GM19193 (cell line): ENCODE results near the gene DNAJC28.

Source experiments
- POLR2A ChIP-seq: IDR thresholded peaks from 4 replicates; pipeline ENCODE4 v1.6.1; 2011; ENCODE audit not compliant: insufficient read depth, insufficient read length; ENCODE audit errors: extremely low read depth

Gene DNAJC28

GRCh38 chr21:33461538-33462250 lies 29.8 kb downstream of the DNAJC28 start:
- TF ChIP-seq POLR2A: no peak

- no peak for TF ChIP-seq POLR2A
These were observed 32.7 kb downstream of the DNAJC28 start for GRCh38 chr21:33458861-33459260.

DNA sequence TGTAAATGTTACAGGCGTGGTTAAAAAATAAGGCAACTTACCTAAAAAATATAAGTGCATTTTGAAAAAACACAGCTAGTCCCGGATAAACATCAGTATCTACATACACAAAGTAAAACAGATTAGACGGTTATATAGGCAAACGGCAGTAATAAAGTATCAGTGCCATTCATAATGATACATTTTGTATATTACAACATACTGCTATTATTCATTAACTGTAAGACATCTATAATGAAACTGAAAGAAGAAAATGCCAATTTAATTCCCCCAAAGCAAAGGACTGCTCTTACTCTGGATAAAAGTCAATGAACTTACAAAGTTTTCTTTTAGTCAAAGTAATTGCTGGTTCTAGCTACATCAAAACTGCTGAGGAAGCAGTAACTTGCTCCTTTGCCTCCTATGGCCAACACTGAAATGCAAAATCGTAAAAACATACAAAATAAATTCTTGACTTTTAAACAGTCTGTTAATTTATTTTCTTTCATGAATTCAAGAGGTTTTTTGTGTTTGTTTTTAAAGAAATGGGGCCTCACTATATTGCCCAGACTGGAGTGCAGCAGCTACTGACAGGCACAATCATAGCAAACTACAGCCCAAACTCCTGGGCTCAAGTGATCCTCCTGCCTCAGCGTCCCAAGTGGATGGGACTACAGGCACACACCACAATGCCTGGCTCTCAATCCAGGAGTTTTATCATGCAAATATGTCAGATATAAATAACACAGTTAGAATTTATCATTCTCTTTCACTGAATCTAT lies 35.6 kb downstream of the DNAJC28 start:
- no peak for TF ChIP-seq POLR2A

DNA sequence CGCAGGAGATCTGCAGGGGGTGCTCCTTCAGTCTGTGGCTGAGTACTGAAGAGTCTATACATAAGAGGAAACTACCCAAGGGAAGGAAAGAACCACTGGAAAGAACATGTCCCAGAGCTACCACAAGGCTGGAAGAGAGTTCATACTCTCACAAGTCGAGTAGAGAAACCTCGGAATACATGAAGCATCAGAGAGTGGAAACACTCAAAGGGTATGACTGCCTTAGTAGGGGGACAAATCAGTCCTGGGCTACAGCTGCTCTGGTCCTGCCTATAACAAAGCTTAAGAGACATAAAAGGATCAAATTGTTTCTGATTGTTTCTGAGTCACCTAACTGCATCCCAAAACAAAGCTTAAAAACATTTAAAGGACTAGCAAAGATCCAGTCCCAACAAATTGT lies 39.2 kb downstream of the DNAJC28 start:
- no peak for TF ChIP-seq POLR2A

DNA sequence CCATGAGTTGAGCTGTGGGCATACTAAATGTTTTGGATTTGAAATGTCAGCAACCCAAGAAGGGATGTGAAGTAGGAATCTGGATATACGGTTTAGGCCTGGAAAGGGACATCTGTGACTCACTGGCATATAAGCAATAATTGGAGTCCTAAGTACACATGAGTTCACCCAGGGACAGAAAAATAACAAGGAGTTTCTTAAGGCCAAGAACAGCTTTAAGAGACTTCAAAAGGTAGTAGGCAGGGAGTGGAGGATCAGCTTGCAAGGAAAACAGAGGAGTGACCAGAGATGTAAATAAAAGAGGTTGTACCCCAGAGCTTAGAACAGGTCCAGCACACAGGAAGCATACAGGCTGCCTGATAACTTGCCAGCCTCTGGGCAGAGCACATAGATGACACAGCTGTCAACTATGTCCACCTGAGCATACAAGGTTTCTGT lies 39.9 kb downstream of the DNAJC28 start:
- no peak for TF ChIP-seq POLR2A

DNA sequence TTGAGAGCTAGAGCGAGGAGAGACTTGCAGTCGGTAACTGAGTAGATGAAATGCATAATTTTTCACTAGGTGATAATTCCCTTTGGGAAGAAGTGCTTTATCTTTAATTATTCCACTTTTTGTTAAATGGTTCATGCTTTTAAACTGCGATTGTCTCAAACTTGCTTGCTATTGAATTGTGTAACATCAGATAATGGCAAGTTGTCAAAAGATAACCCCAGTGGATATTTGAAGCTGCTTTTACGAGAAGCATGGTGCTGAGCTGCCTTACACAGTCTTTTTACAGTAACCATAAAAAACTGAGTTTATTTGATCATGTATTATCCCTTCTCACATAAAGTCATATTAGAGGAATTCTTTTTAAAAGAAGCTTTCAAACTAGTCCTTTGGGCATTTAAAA lies 41.9 kb downstream of the DNAJC28 start:
- TF ChIP-seq POLR2A: no peak

- no peak for TF ChIP-seq POLR2A
These were observed 47.0 kb downstream of the DNAJC28 start for GRCh38 chr21:33444499-33444898.

GRCh38 chr21:33443194-33443593 lies 48.3 kb downstream of the DNAJC28 start:
- no peak for TF ChIP-seq POLR2A

GRCh38 chr21:33441489-33442477 lies 49.7 kb downstream of the DNAJC28 start:
- TF ChIP-seq POLR2A: no peak
